DND-41 (cell line): ENCODE measurements around the gene UVRAG.

Experiments
- EZH2 ChIP-seq: IDR thresholded peaks from 3 replicates; pipeline ENCODE4 v1.6.1; 2012; ENCODE audit warnings: borderline replicate concordance, low read depth, mild to moderate bottlenecking, moderate library complexity, low read length, inconsistent platforms; ENCODE audit not compliant: severe bottlenecking
- TF ChIP-seq, protein P1 (sequence below): IDR thresholded peaks from 2 replicates; pipeline ENCODE4 v1.5.1; 2012; ENCODE audit warnings: borderline replicate concordance, low read length, moderate library complexity, mild to moderate bottlenecking; ENCODE audit not compliant: poor library complexity, severe bottlenecking; ENCODE audit errors: extremely low read depth

DNA sequence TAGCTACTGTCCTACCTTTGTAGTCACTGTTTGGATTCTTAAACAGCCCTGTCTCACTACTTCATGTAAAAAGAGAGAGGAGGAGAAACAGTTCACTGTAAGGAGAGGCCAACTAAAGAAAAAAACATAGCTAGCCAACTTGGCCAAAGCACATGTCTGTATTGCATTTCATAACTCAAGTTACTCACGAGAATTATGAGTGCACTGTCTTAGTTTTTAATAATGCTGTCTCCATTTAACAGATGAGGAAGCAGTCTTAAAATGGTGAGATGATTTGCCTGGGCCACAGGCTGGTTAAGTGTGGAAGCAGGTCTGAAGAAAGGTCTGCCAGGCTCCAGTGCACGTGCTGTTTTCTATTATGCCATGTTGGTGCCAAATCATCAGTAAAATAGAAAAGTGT is 104.5 kb downstream of the UVRAG start:
- TF ChIP-seq, protein P1, sequence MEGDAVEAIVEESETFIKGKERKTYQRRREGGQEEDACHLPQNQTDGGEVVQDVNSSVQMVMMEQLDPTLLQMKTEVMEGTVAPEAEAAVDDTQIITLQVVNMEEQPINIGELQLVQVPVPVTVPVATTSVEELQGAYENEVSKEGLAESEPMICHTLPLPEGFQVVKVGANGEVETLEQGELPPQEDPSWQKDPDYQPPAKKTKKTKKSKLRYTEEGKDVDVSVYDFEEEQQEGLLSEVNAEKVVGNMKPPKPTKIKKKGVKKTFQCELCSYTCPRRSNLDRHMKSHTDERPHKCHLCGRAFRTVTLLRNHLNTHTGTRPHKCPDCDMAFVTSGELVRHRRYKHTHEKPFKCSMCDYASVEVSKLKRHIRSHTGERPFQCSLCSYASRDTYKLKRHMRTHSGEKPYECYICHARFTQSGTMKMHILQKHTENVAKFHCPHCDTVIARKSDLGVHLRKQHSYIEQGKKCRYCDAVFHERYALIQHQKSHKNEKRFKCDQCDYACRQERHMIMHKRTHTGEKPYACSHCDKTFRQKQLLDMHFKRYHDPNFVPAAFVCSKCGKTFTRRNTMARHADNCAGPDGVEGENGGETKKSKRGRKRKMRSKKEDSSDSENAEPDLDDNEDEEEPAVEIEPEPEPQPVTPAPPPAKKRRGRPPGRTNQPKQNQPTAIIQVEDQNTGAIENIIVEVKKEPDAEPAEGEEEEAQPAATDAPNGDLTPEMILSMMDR, result no peak
- no peak for TF ChIP-seq EZH2
